GM21526 (cell line): ENCODE measurements around the gene ANO7.
"Not testable (repeated sequence)": the region's sequence is repeated elsewhere in the genome, so short reads cannot be mapped to it uniquely, and the experiment has no call there.

Source experiments
- ATAC-seq: cut with Tn5 transposase; IDR thresholded peaks from one replicate; pipeline ENCODE4 v1.9.1; 2021; ENCODE audit warnings: moderate library complexity; ENCODE audit not compliant: unreplicated experiment, low FRiP score

Gene ANO7

DNA sequence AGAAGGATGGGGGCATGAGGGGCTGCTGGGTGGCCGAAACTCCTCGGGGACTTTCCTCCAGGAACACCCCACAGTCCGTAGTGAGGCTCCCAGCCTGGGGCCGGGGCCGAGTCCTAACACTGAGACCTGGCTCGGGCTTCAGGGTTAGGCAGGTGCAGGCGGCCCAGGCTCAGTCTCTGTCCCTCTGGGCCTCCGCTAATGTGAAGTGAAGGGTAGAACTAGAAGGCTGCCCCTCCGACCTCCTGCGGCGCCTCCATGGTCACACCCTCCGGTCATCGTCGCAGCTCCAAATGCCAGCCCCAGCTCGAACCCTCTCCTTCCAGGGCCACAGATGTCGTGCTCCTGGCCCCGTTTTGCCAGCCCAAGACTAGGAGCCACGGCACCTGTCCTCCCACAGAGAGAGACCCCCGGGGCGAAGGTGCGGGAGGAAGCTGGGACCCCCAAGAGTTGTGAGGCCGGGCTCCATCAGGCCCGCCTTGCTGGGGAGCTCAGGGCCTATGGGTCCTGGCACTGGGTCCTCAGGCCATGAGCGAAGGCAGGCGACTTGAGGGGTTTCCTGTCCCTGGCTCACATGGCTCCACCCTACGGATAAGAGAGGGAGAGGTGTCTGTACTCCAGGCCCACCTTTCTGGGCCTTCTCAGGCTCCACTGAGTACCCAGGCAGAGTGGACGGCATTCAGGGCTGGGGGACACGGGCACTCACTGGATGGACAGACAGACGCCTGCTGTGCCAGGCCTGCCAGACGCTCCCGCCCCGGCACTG is 797 bp downstream of the ANO7 start:
- ATAC-seq, result no peak

DNA sequence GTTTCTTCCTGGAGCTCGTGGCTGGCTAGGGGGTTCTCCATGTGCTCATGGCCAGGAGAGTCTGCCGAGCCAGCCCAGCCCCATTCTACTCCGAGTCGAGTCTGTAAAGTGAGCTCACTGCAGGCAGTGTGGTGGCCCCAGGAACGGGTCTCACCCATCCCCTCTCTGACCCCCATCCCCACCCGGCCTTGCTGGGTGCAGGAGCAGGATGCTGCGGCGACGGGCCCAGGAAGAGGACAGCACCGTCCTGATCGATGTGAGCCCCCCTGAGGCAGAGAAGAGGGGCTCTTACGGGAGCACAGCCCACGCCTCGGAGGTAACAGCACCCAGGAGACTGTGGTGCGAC is 1.4 kb downstream of the ANO7 start:
- ATAC-seq, result no peak

DNA sequence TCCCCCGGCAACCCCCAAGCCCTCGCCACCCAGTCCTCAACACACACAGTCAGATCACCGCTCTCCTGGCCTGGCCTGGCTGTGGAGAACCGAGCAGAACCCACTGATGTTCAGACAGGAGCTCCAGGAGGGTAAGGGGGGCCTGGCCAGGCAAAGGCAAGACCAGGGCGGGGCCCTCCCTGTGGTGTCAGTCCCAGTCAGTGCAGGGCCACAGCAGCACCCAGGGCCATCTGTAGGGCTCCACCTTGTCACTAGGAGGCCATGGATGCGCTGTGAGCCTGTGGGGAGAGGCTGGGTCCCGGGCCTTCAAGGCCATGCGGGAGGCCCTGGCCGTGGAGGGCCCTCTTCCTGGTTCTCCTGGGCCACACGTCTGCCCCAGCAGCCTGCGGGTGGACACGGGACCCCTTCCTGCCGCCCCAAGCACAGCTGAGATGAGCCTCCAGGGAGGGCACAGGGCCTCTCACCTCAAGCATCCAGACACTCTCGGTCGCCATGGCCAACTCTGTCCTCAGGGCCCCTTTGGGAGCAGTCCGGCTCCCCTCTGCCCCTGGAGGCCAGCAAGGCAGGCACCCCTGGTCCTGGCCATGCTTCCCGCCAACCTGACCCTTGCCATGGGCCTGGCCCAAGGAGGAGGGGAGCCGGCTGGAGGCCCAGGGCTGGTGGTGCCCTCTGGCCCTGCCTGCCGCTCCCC is 2.0 kb downstream of the ANO7 start:
- no peak for ATAC-seq

DNA sequence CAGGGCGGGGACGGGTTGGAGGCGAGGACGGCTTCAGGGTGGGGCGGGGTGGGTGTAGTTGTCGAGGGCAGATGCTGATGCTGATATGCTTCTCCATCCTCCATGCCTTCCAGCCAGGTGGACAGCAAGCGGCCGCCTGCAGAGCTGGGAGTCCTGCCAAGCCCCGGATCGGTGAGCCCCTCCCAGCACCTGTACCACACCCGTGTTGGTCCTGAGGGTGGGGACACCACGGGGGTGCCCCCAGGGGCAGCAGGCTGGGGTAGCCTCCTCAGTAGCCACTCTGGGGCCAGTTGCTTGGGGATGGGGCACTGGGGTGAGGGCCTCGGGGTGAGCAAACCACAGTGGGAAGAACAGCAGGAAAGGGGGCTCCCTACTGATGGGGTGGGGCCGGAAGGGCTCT is 2.6 kb downstream of the ANO7 start:
- no peak for ATAC-seq

DNA sequence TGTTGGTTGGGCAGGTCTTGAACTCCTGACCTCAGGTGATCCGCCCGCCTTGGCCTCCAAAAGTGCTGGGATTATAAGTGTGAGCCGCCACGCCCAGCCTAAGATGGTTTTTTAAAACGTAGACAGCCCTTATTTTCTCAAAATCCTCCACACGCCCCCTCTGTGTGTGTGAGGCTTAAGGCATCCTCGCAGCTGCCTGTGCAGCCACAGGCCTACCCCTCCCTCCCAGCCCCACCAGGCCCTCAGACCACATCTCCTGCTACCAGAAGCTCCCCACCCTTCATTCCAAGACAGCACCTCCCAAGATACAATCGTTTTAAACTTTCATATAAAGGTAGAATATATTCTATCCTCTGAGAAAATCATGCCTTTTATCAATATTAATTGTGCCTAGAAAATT is 4.8 kb downstream of the ANO7 start:
- ATAC-seq, result no peak

DNA sequence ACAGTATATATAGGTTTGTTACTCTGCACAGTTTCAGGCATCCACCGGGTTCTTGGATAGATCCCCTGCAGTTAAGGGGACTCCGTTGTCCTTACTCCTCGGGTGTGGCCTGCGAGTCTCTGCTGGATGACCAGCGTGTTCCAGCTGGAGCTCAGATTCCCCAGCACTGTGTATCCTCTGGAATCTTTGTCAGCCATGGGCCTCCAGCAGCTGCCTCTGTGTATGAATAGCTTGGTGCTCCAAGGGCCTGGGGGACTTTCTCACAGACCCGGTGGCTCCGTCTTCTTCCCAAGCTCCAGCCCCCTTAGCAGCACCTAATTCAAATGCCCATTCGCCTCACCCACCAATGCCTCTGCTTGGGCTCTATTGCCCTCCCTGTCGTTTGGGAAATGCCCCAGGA is 6.3 kb downstream of the ANO7 start:
- no peak for ATAC-seq

DNA sequence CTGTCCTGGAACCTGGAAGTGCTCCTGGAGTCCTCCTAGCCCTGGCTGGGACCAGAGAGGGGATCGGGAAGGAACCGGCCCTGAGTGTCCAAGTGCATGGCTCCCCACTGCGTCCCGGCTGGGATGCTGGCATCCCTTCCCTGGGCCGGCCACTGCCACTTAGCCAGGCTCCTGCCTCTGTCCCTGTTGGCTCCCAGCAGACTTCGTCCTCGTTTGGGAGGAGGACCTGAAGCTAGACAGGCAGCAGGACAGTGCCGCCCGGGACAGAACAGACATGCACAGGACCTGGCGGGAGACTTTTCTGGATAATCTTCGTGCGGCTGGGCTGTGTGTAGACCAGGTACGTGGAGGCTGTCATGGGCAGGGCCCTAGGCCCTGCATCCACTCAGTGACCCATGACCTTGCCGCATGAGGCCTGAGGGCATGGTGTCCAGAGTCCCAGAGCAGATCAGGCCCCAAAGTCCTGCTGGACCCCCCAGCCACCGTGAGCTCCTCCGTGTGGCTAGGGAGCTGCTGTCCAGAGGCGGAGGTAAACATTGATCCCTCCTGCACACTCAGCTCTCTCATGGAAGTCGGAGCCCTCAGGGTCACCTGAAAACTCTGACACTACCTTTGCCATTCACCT is 7.1 kb downstream of the ANO7 start:
- no peak for ATAC-seq

DNA sequence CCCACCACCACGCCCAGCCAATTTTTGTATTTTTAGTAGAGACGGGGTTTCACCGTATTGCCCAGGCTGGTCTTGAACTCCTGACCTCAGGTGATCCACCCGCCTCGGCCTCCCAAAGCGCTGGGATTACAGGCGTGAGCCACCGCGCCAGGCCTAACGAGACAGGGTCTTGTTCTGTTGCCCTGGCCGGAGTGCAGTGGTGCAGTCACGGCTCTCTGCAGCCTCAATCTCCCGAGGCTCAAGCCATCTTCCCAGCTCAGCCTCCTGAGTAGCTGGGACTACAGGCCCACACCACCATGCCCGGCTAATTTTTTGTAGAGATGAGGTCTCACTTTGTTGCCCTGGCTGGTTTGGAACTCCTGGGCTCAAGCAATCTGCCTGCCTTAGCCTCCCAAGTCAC is 8.8 kb downstream of the ANO7 start:
- not testable (repeated sequence) for ATAC-seq

DNA sequence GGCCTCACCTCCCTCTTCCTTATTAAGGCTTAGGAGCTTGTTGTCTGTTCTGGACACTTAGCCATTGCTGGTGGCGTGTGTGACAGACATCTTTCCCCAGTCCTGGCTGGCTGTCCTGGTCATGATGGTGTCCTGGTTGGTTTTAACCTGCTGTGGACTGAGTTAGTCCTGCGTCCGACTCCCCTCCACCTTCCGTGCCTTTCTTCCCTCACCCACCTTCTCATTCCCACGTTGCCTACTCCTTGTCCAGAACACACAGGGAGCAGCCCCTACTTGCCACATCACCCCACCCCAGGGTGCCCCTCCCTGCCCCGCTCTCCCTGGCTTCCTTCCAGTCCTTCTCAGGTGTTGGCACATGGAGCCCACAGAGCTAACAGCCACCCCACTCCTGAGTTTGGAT is 9.5 kb downstream of the ANO7 start:
- no peak for ATAC-seq

DNA sequence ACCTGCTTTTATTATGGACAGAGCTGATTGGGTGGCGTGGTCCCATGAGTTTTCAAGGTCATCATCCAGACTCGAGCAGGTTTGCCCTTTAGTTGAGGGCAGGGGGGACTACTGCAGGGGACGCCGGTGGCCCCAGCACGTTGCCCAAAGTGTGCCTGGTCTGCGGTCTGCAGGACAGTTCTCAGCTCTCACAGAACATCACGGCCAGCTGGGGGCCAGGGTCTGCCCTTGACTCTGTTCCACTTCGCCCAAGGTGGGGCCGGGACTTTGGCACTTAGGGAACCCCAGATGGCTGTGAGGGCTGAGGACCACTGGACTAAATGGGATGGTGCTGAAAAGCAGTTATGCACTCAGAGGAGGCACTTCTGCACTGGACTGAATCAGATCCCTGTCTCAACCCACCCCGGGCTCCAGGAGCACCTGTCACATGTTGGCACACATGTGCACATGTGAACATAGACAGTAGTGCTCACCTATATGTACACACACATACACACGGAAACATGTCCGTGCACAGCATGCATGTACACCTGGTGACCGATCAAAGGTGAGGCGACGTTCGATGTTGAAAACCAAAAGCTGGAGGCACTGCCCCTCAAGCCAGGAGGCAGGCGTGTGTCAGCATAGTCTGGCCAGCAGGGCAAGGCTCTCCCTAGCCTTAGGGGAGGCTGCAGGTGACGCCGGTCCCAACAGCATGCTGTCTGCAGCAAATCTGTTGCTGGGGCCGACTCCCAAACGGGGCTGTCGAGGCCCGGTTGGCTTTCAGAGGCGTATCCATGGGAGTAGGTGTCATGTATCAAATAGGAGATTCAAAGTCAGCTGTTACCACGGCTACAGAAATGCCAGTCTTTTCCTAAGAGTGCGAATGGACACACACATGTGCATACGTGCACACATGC is 10.2 kb downstream of the ANO7 start:
- ATAC-seq, result no peak

DNA sequence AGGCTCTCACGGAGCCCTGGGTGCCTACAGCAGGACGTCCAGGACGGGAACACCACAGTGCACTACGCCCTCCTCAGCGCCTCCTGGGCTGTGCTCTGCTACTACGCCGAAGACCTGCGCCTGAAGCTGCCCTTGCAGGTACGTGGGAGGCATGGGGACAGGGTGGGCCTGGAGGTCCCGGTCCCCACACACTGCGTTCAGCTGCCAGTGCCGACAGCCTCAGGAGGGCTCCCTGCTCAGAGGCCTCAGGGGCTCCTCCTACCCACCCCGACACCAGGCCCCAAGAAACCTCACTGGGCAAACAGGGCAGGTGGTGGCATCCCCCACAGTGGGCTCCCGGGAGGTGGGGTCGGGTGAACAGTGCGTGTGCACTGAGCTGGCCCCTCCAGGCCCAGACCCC is 10.8 kb downstream of the ANO7 start:
- no peak for ATAC-seq

DNA sequence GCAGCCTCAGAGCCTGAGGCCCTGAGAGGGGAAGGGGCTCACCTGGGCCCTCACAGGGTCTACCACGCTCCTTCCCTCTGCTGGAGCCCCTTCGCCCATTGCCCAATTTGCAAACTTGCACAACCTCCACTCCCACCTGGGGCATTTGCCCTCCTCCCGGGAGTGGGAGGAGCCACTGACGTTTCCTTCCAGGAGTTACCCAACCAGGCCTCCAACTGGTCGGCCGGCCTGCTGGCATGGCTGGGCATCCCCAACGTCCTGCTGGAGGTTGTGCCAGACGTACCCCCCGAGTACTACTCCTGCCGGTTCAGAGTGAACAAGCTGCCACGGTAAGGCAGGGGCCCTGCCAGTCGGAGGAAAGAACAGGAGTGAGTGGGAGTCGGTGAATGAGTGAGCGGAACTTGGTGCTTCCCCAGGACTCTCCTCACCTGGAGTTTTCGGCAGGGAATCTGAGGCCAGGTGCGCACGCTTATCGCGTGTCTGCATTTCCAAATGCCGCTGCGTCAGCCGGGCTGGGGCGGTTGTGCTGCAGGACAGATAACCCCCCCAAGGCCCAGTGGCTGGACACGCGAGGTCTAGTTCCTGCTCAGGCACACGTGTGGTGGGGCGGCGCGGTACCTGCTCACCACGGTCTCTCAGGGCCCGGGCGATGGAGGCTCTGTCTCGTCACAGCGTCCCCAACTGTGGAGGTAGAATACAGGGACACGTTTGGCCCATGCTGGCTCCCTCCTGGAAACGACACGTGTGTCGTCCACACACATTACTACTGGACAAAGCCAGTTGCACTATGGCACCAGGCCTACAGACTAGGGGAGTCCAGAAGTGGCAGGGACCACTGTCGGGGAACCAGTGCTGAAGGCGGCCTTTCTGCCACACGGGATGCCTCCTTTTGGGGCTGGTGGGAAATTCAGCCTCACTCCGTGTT is 11.7 kb downstream of the ANO7 start:
- no peak for ATAC-seq

DNA sequence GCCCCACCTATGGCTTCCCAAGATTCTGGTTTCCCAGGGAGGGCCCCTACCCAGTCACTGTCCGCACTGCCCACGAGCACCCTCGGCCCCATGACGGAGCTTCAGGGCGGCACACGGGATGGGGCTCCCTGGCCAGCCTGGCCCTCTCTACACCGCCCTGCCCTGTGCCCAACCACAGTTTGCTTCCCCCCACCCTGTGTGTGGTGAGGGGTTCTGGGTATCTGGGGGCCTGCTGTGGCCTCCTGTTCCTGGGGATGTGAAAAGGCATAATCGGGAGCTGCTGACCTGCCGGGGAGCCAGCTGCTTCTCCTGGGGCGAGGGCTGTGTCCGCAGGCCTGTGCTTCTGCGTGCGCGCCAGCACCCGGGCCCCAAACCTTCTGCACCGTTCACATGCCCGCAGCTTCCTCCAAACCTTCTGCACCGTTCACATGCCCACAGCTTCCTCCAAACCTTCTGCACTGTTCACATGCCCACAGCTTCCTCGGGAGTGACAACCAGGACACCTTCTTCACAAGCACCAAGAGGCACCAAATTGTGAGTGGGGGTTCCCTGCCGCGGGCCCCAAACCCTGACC is 12.4 kb downstream of the ANO7 start:
- ATAC-seq, result no peak

DNA sequence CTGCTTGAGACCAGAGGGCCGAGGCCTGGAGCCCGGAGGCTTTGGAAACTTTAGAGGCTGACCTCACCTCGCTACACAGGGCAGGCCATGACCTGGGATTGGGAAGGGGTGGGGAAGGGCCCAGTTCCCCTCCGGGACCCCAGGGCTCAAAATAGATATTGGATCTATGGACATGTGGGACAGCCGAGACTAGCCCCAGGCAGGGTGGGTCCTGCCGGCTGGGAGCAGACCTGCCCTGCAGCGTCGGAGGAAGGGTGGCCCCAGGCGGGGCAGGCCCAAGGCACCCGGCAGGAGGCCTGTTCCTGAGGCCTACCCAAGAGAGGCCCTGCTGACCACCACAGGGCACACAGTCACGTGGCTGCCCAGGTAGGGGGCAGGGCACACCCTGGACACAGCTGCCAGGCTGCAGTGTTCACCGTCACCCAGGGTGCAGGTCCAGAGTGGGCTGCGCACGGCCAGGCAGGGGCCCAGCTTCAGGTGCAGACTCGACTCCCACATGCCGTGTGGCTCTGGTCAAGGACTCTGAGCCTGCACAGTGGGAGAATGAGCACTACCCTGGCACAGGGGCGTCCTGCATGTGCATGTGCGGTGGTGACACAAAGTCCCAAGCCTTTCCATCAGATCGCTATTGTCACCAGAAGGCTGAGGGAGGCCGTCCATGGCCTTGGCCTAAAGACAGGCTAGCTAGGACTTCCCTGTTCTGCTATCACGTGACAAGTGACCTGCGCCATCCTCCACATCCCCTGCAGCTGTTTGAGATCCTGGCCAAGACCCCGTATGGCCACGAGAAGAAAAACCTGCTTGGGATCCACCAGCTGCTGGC is 13.2 kb downstream of the ANO7 start:
- no peak for ATAC-seq

DNA sequence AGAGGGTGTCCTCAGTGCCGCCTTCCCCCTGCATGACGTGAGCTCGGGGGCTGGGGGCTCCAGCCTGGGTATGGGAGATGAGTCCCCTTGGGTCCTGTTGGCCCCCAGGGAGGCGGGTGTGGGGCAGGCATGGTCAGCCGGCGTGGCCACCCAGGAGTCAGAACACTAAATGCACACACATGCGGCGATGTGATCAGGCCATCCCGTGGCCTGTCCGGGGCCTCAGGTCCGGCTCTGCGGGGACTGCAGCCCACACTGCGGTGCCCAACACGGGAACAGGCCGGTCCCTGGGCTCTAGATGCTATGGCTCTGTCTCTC is 13.8 kb downstream of the ANO7 start:
- ATAC-seq, result no peak

DNA sequence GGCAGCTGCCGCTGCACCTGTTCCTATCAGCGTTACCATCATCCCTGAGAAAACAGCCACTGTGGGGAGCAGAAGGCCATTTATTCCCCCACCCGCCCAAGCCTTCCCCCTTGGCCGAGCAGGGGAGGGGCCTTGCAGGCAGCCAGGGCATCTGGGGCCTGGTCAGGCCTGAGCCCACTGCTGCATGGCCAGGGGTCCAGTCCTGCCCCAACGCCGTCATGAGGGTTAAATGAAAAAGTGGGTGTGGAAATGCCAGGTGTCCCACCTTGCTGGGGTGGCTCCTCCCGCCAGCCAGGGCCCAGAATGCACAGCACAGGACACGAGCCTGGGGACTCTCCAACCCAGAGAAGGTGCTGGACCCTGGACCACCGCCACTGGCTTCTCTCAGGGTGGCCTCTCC is 14.2 kb downstream of the ANO7 start:
- no peak for ATAC-seq

DNA sequence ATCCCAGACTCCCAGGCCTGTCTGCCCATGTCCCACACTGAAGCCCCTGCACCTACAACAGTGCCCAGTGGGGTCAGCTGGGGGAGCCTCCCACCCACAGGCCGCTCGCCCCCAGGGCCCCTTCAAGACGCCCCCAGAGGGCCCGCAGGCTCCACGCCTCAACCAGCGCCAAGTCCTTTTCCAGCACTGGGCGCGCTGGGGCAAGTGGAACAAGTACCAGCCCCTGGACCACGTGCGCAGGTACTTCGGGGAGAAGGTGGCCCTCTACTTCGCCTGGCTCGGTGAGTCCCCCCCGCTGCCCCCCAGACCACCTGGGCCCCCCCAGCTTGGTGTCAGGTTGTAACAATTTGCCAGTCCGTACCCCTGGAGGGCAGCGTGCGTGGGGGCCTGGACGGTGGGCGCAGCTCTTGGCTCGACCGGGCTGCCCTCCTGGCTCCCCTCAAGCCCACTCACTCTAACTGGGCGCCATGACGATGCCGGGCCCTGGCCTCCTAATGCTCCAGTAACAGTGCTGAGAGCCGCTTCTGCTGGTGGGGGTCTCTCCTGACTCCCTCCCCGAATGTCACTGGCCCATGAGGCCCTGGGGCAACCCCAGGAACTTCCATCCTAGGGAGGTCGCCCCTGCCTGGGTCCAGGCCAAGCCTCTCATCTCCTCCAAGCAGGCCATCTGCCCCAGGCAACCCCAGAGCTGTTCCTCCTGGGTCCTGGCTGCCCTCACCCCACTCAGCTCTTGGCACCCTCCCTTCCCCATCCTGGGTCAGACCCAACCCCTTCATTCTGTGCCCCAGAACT is 14.9 kb downstream of the ANO7 start:
- ATAC-seq, result no peak

DNA sequence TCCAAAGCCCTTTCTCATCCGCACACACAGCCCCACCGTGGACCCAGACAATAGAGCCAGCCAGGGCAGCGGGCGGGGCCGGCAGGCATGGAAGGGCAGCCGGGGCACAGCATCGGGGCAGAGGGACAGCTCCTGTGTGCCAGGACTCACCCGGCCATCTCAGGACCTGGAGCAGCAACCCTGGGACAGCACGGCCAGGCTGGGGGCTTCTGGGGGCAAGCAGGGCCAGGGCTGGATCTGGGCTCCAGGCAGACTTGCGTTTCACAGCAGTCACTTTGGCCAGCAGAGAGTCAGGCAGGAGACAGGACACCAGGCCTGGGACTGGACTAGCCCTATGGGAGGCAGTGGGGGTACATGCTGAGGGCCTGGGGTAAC is 15.5 kb downstream of the ANO7 start:
- ATAC-seq, result no peak
